Activated CD4-positive, CD25-positive, alpha-beta regulatory T cell treated with anti-CD3 and anti-CD28 coated beads, Interleukin-2, amount 50 U/mL, for 72 hours (primary cell): ENCODE data around the gene RIPK3.
A peak's percentile ranks its signal among the peaks of the same experiment; 100 is the strongest.

Source experiments
- DNase-seq: peaks from one replicate; pipeline ENCODE4 v3.0.0; 2021

RIPK3 gene

GRCh38 chr14:24321212-24321975 lies 18.4 kb downstream of the RIPK3 start:
- no peak for DNase-seq

GRCh38 chr14:24317141-24317928 lies 22.5 kb downstream of the RIPK3 start:
- no peak for DNase-seq

GRCh38 chr14:24316597-24316950 lies 23.2 kb downstream of the RIPK3 start:
- no peak for DNase-seq

- no peak for DNase-seq
Measured at GRCh38 chr14:24315807-24316596, 23.8 kb downstream of the RIPK3 start.

GRCh38 chr14:24315243-24315806 lies 24.5 kb downstream of the RIPK3 start:
- no peak for DNase-seq

- DNase-seq: no peak
Measured at GRCh38 chr14:24314377-24315193, 25.2 kb downstream of the RIPK3 start.

- no peak for DNase-seq
Measured at GRCh38 chr14:24313913-24314312, 25.9 kb downstream of the RIPK3 start.

- no peak for DNase-seq
Measured at GRCh38 chr14:24312736-24313507, 26.9 kb downstream of the RIPK3 start.

- no peak for DNase-seq
Measured at GRCh38 chr14:24311837-24312615, 27.8 kb downstream of the RIPK3 start.

GRCh38 chr14:24310646-24311604 lies 28.9 kb downstream of the RIPK3 start, which contains the start of gene LTB4R:
Gene LTB4R (plus strand): TSS chr14:24311502. CDS start chr14:24315652, 4,150 bp downstream.
- peak; percentile 73 for DNase-seq

- DNase-seq: no peak
Measured at GRCh38 chr14:24310265-24310645, 29.5 kb downstream of the RIPK3 start.

- DNase-seq: no peak
Measured at GRCh38 chr14:24309538-24310264, 30.1 kb downstream of the RIPK3 start, which contains the start of gene LTB4R2. Gene LTB4R2 (plus strand): TSS chr14:24310140. CDS start chr14:24310665, 525 bp downstream.

- DNase-seq: no peak
Measured at GRCh38 chr14:24308342-24309124, 31.3 kb downstream of the RIPK3 start.

- peak; percentile 53 for DNase-seq
Measured at GRCh38 chr14:24307575-24308341, 32.0 kb downstream of the RIPK3 start, which contains the start of gene CIDEB. Gene CIDEB (minus strand): TSS chr14:24307977. CDS start chr14:24307858, 119 bp downstream.

- no peak for DNase-seq
Measured at GRCh38 chr14:24307156-24307574, 32.6 kb downstream of the RIPK3 start.

GRCh38 chr14:24304019-24304387 lies 35.8 kb downstream of the RIPK3 start:
- DNase-seq: no peak
